ENCODE data around the gene HPRT1.

The HPRT1 gene

GRCh38 chrX:134470013-134470412 lies 10.0 kb downstream of the HPRT1 start:
- no peak for TF ChIP-seq CTCF (IDR thresholded peaks at IDR 0.05; ENCODE audit: borderline replicate concordance, insufficient read depth, low read depth, low read length)
- no peak overlapping the region for H3K4me3 ChIP-seq (ENCODE audit: low read depth, low read length)

- no peak for TF ChIP-seq CTCF (IDR thresholded peaks at IDR 0.05; ENCODE audit: borderline replicate concordance, insufficient read depth, low read depth, low read length)
- H3K4me3 ChIP-seq (ENCODE audit: low read depth, low read length) = no peak overlapping the region
Observed at GRCh38 chrX:134472041-134472440, 12.1 kb downstream of the HPRT1 start.

- no peak overlapping the region for H3K4me3 ChIP-seq (ENCODE audit: low read depth, low read length)
- TF ChIP-seq CTCF (IDR thresholded peaks at IDR 0.05; ENCODE audit: borderline replicate concordance, insufficient read depth, low read depth, low read length) = no peak
Observed at GRCh38 chrX:134476284-134476683, 16.3 kb downstream of the HPRT1 start.

- no peak overlapping the region for H3K4me3 ChIP-seq (ENCODE audit: low read depth, low read length)
- TF ChIP-seq CTCF (IDR thresholded peaks at IDR 0.05; ENCODE audit: borderline replicate concordance, insufficient read depth, low read depth, low read length) = no peak
Observed at GRCh38 chrX:134478374-134478773, 18.4 kb downstream of the HPRT1 start.

GRCh38 chrX:134480061-134480460 lies 20.1 kb downstream of the HPRT1 start:
- no peak overlapping the region for H3K4me3 ChIP-seq (ENCODE audit: low read depth, low read length)
- TF ChIP-seq CTCF (IDR thresholded peaks at IDR 0.05; ENCODE audit: borderline replicate concordance, insufficient read depth, low read depth, low read length) = no peak

- no peak overlapping the region for H3K4me3 ChIP-seq (ENCODE audit: low read depth, low read length)
Observed at GRCh38 chrX:134481339-134481738, 21.4 kb downstream of the HPRT1 start.

GRCh38 chrX:134482371-134482770 lies 22.4 kb downstream of the HPRT1 start:
- no peak for TF ChIP-seq CTCF (IDR thresholded peaks at IDR 0.05; ENCODE audit: borderline replicate concordance, insufficient read depth, low read depth, low read length)

More at GRCh38 chrX:134481339-134481738, 21.4 kb downstream of the HPRT1 start:
- TF ChIP-seq CTCF (IDR thresholded peaks at IDR 0.05; ENCODE audit: borderline replicate concordance, insufficient read depth, low read depth, low read length) = no peak

More at GRCh38 chrX:134482371-134482770, 22.4 kb downstream of the HPRT1 start:
- no peak overlapping the region for H3K4me3 ChIP-seq (ENCODE audit: low read depth, low read length)

All from GM12875 (cell line).